Measurements from ENCODE around the gene USP22.

The USP22 gene

DNA sequence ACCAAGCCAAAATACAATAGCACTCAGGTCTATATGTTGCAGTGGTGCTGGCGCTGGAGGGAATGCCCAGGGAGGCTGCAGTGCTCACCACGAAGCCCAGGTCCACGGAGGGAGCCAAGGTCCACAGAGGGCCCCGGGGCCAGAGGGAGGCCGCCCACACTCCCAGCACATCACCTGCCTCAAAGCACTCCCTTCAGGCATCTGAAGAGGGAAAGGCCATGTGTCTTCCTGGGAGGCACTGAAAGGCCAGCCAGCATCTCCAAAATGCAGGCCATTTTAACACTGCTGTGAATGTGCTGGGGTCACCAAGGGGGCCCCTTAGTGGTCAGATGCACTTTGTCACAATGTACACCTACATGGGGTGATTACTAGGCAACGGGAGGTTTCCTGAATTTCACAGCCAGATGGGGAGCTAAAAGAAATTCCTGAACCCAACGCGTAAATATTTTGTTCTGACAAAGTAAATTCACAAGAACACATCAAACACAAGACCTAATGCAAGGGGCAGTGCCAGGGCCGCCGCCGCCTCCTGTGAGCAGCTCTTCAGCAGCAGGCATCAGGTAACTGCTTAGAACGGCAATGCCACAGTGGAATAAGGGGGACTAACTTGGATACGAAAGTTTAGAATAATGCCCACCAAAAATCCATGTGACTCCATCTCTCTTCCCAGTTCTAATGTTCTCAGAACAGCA, 42.8 kb downstream of the USP22 start:
- DNase-seq = no peak

DNA sequence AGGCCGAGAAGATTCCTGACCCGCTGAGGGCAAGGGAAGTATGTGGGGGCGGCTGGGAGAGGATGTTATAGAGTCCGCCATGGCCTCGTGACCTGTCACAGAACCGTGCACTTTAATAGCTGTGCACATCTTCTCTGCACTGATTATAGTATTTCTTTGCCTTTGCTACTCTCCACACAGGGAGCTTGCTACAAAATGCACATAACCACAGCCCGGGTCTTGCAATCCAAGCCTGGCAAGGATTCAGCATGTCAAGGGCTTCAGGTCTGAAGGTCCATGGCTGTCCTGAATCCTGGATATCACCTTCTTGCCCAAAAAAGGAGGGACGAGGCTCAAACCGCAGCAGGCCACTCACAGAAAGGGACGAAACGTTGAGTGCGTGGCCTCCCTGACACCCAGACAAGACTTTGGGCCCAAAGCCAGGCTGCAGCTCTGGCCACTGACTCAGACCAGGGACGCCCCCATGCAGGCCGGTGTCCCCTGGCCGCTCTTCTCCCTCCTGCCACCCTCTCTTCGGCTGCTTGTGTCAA, 43.7 kb downstream of the USP22 start:
- DNase-seq = no peak

DNA sequence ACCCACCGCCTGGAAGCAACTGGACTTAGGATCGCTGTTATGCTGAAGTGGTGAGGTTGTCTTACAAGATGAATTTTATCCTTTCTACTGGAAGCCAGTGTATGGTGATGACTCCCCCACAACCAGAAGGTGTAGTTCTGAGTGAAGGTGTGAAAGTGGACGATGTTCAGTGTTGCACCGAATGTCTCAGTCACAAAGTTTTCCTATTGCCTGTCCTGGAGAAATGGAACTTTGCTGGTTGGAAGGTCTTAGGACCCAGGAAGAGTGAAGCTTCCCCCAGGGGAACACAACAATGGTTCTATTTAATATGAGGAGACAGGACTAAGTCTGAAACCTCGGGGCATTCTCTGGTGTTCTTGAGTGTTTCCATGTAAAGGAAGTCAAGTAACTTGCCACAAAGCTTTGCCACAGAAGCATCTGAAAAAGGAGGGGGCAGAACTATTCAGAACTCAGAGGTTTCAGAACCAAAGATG, 44.2 kb downstream of the USP22 start:
- DNase-seq = no peak

DNA sequence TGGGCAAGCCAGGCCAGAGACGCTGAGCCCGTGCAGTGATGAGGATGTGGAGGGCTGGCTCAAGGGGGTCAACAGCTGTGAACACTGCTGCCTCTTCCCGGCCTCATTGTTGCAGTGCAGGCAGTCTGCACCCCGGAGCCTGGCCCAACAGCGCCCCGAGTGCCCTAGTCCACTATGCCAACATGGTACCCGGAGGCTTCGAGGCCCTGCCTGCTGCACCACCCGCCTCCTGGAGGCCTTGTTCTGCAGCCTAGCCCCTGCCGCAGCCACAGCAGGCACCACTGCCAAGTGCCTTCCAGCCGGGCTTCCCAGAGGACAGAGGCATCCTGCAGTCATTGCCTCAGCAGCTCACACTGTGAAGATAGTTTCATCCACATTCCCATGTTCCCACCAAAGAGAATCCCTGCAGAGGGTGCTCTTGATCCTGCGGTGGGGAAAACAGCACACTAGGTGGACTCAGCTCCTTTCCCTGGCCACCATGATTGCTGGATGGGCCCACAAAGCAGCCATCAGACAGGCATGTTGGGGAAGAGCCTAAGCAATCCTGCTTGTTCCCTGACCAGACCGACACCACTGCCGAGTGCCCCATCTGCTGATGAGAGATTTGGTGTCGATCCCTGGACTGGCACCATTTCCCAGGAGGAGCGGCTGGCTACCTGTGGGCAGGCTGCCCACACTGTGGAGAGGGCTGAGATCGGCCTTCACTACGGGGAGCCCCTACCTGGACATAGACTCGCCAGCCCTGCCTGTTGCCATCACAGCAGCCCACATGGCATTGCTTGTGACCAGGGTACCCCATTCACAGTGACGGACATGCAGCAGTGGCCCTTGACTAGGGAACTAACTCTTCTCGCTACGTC, 44.9 kb downstream of the USP22 start:
- no peak for DNase-seq

DNA sequence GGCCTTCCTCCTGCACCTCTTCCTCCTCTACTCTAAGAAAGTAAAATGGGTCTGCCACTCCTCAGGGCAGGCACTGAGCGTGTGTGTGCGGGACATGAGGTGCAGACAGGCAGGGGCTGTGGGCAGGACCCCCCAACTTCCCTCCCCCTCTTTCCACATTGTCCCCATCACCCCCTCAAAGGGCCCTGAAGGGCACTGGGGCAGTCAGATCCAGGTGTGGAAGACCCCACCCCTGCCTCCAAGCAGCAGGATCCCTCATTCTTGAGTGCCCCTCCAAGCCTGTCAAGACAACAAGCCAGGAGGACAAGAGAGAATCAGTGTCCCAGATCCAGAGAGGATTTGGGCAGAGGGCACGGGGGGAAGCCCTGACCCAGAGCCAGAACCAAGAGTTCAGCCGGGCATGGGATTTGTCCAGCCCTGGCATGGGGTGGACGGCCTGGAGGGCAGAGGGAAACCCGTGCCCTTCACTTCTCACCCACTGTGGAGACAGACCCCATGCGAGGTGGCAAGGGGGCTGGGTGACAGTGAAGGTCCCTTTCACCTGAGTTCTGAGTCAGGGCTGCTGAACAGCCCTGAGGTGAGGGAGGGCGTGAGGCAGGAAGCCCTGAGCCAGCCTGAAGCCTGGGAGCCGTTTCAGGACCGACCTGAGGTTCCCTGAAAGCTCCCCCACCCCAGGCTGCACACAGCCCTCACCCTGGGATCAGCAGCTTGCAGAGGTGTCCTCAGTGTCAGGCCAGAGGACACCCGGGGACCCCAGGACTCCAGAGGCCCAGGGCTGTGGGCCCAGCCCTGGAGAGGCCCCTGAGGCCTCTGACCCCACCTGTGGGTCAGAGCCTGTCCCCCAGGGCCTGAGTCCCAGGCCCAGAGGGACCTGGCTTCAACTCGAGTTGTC, 45.8 kb downstream of the USP22 start:
- no peak for DNase-seq

DNA sequence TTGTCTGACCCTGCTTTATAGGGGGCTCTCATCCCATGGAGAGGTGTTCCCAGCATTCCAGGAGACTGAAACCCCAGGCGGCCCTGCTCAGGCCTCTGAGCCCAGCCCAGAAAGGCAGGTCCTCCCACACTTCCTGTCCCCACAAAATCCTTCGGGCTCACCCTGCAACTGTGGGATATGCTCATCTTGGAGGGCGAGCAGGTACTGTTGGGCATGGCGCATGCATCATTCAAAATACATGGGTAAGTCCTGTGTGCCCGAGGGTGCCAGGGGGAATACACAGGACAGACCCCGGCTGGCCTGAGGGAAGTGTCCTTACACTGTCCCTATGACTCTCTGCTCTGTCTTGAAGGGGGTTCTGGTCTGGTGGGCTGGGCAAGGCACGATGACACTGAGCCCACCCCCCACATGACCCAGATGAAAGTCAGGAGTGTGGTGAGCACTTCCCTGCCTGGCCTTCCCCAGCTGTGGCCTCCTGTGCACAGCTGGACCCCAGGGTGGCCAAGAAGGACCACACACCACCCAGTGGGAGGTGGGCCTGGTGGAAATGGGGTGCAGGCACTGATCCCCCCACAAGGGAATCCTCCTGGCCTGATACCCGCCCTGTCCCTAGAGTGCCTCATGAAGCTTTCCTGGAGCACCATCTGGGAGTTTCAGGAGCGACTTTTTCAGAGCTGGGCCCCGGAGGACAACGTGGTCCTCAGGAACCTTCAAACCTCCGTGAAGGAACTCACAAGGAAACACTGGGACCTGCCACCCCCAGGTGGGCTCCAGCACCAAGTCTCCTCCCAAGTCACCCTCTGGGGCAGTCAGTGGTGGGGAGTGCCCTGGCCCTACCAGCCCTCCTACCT, 46.7 kb downstream of the USP22 start:
- DNase-seq = no peak

DNA sequence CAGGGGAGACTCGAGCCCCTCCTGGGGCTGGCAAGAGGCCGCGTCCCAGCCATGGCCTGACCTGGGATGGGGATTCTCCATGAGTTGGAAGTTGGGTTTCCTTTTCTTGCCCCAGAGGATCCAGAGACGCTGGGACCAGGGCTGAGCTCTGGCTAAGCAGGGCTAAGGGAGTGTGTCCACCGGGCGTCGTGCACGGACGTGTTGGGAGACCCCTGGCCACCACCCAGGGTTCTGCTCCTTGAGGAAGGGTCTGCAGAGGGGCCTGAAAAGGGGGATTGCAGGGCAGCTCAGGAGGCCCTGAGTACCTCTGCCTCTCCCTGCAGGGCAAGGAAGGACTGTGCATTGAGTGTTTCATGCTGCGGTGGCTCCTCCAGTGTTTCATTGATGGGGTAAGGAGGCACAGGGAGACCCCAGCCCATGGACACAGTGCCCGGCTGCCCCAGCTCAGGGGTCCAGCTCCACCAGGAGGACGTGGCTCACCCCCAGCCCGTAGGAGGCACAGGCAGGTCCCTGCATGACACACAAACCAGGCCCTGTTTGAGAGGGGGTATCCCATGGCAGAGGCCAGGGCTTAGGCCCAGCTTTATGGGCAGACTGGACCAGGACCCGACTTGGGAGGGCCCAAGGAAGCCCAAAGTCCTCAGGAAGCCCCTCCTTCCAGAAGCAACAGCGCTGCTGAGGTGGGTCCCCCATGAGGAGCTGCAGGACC, 47.5 kb downstream of the USP22 start:
- no peak for DNase-seq

DNA sequence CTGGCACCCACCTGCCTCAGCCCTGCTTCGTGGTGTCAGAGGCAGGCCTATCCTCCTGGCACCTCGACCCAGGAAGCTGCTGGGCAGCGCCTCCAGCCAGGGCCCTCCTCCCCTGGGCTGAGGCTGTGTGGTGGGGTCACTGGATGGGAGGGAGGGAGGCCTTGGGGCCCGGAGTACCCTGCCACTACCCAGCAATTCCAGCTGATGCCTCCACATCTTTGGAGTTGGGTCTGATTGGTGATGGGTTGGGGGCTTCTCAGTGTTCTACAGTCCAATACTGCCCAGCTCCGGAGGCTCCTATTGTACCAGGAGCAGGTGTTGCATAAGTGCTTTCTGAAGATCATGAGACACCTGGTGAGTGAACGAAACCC, 48.0 kb downstream of the USP22 start:
- DNase-seq = no peak

DNA sequence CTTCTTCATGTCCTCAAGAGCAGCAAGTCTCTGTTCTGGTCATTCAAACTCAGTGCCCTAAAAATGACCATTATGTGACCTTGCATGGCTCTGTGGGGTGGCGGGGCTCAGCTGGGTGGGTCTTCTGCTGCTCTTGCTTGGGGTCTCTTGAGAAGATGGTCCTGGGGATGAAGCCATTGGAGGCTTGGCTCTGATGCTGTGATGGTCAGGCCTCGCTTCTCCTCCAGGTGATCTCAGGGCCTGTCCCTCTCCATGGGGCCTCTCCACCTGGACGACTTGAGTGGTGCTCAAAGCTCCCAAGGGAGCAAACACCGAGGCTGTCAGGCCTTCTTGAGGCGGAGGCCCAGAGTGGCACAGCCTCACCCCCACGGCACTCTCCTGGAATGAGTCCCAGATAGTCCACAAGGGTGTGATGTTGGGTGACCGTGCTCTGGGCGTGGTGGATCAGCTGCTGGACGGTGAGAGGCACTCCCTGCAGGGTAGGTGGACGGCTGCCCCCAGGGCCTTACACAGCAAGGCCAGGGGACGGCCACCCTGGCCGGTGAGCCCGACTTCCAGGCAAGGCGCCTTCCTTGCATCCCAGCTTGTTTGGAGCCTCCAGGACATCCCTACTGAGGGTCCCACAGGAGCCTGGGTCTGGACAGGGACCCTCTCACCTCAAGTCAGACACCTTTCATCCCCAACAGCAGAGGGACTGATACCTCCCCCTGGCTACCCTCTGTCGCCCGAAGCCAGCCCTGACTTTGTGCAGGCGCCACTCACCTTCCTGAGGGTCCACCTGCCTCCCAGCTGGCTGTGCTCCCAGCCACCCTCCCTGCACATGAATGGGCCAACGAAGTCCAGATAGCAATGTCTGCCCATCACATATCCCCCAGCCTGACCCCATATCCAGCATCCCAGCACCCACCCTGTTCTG, 48.7 kb downstream of the USP22 start:
- no peak for DNase-seq

DNA sequence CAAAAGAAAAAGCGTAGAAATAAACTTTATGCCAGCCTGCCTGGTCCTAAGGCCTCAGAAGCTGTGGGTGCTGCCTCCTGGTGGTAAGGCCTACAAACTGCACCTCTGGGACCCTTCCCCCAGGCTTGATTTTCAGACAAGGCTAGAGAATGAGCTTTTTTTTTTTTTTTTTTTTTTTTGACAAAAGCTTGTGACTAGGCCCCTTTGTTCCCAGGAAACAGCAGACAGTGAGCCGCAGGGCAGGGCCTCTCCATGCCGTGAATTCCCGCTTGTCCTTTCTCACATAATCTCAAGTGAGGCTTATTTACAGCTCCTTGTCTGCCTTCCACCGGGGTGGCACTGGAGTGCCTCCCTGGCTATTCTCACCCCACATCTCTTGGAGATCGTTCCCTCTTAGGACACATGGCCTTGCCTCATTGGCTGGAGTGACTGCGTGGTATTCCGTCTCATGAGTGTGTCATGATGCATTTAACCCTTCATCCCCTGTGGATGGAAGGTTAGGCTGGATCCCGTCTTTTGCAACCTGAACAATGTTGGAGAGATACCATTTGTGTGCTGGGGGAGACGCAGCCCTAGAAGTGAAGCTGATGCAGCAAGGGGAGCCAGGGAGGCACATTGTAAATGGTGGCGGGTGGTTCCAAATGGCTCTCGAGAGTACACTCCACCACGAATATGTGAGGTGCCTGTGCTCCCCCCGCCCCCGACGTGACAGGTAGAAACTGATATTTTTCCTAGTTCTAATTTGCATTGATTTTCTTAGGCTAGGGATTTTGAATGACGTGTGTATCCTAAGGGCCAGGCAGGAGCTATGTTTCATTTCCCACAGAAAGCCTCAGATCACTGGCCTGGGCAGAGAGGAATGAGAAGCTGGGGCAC, 49.6 kb downstream of the USP22 start:
- DNase-seq = peak; percentile 87

DNA sequence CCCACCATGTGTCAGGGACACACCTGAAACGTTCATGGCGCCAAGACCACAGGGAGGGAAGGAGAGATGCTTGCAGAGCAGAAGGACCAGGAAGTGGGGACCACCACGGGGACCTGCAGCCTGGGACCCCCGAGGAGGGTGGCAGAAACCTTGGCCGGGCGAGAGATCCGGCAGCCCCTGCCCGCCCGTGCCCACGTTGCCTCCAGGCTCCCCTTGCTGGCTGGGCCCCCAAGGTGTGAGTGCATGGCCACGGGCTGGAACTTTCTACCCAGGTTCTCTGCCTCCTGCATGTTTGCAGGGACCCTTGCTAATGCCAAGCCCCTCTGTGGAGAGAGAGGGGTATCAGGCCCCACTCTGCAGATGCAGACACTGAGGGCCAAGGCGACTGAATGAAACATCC, 50.4 kb downstream of the USP22 start:
- DNase-seq = no peak

DNA sequence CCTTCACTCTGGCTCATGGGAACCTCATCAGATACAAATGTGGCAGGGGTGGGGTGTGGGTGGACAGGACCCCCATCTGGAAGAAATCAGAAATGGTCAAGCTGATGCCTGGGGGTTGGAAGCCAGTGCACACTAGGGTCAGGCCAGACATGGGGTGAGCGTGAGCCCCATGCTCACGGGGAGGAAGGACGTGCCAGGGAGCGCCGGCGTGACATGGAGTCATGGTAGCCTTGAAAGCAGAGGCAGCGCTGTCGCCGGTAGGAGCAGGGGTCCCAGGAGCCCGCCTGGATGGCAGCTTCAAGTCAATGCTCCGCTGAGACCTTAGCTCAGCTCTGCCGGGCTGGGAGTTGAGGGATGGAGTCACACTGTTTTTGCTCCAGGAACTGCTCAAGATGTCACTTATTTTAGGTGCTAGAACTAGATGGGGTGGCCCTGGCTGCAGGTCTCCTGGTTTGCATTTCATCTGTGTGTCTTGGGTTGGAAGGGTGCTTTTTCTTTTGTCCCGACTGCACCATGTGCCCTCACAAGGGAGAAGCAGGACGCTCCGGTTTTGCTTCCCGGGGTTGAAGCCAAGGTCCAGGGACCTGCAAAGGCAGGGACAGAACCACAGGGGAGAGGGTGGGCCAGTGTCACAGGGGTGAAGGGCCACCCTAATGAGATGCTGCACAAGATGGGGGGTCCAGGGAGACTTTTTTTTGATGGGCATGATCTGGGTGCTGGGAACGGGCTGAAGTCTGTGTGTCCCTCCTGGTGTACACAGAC, 51.4 kb downstream of the USP22 start:
- DNase-seq = no peak

DNA sequence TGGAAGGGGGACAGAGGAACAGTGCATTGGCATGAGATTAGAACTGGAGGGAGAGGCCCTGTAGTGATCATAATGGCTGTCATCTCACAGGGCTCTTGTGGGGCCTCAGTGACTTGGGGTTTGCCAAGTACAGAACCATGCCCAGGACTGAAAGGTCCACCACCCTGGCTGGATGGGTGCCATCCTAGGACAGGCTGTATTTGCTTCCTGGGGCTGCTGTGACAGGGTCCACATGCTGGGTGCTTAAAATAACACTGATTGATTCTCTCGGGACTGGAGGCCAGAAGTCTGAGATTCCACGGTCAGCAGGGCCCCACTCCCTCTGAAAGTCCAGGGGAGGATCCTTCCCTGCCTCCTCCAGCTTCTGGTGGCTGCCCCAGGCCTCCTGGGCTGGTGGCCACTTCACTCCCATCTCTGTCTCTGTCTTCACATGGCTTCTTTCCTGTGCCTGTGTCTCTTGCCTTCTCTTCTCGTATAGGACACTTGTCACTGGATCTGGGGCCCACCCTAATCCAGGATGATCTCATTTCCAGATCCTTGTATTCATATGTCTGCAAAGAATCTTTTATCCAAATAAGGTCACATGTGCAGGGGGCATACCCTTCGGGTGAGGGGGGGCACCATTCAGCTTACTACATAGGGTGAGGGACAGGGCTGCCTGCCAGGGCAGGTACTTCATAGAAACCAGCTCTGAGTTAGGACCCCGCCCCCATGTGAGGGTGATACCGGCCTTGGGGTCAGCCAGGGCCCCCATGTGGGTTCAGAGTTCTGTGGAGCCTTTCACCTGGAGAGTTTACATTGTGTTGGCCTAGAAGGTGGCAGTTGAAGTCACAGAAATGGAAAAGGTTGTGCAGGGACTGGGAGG, 52.6 kb downstream of the USP22 start:
- no peak for DNase-seq

DNA sequence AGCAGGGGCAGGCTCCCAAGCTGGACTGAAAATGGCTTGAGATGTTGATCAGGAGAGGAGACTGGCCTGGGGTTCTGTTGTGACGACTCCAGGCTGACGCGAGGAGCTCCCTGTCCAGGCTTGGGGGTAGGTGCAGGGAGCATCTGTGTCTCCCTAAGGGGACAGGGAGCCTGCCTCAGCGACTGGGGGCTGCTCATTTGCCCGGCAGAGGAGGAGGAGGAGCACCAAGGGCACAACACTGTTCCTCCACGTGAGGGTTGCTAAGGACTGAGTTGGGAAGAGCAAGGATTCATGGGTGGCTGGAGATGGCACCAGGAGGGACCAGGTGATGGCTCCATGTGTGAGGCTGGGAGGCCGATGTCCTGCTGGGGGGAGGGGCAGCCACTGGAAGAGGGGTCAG, 53.3 kb downstream of the USP22 start:
- DNase-seq = no peak

DNA sequence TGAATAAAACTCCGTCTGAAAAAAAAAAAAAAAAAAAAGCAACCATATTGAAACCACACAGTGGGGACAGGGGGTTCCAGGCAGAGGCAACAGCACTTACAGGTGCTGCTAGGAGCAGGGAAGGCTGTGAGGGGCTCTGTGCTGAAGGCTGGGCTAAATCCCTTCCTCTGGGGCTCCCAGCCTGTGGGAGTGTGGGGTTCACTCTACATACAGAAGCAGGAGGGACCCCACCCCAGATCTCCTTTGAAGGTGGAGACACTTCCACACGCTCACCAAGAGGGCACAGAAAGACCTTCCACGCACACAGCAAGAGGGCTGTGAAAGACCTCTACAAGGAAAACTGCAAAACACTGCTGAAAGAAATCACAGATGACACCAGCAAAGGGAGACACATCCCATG, 53.9 kb downstream of the USP22 start:
- no peak for DNase-seq

DNA sequence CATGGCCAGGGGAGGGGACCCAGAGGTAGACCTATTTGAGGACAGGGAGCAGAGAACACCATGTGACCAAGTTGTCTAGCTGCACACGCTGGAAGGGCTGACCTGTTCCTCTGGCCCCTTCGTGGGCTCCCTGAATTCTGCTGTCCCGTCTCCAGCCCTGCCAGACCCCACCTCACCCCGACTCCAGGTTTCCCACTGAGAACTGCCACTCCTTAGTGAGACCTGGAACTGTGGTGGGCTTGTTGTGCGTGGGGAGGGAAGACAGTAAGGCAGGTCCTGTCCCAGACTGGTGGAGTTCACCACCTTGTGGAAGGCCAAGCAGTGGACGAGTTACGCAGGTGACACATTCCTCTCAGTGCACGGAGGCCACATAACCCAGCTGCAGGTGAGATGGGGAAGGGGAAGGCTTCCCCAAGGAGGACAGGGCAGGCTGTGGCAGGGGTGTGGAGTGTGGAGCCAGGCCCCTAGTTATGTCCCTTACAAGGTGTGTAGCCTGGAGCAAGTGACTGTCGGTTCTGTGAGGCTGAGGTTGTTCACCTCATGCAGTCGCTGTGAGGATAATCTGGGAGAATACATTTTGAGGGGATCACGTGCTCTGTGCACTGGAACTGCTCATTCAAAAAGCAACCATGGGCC, 54.7 kb downstream of the USP22 start:
- DNase-seq = no peak

DNA sequence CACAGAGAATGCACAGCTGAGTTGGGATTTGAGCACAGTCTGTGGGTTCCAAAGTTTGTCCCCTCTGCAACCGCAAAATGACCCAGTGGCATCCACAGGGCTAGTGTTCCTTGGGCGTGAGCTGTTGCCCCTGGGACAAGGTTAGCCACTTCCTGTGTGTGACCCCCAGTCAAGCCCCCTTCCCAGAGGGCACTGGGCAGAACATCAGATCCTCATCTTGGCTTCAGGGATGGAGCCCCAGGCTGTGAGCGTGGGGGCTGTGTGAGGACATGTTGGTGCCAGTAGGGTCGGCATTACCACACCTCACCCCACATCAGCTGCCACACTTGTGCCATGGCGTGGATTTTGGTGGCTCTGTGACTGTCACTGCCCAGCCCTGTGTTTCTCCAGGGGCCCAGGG, 55.3 kb downstream of the USP22 start:
- no peak for DNase-seq
